ENCODE data around the gene ABR.

DNA sequence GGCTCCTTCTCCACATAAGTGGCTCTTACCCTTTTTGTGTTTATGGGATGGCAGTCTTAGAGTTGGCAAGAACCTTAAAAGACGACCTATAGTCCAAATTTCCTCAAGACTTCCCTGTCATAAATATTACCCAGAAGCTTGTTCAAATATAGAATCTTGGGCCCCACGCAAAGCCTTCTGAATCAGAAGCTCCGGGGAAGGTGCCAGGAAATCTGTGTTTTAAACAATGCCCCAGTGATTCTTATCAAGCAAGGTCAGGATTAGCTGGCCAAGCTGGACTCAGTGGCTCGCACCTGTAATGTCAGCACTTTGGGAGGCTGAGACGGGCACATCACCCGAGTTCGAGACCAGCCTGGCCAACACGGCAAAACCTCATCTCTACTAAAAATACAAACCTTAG lies 97.2 kb downstream of the ABR start:
- TF ChIP-seq, protein P1, sequence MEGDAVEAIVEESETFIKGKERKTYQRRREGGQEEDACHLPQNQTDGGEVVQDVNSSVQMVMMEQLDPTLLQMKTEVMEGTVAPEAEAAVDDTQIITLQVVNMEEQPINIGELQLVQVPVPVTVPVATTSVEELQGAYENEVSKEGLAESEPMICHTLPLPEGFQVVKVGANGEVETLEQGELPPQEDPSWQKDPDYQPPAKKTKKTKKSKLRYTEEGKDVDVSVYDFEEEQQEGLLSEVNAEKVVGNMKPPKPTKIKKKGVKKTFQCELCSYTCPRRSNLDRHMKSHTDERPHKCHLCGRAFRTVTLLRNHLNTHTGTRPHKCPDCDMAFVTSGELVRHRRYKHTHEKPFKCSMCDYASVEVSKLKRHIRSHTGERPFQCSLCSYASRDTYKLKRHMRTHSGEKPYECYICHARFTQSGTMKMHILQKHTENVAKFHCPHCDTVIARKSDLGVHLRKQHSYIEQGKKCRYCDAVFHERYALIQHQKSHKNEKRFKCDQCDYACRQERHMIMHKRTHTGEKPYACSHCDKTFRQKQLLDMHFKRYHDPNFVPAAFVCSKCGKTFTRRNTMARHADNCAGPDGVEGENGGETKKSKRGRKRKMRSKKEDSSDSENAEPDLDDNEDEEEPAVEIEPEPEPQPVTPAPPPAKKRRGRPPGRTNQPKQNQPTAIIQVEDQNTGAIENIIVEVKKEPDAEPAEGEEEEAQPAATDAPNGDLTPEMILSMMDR (IDR thresholded peaks at IDR 0.05) = no peak
- TF ChIP-seq SIN3A (IDR thresholded peaks at IDR 0.05; ENCODE audit: borderline replicate concordance, insufficient read depth, low read depth, low read length) = no peak
- TF ChIP-seq POLR2AphosphoS5 (IDR thresholded peaks at IDR 0.05; ENCODE audit: low read depth, low read length) = no peak
